NB4 (cell line): Measurements from ENCODE around the gene TFEB.

Experiments
- DNase-seq: peaks from one replicate; pipeline ENCODE4 v3.0.0; 2010; ENCODE audit warnings: low read depth
- H3K4me3 ChIP-seq: one replicate; pipeline ENCODE4 v1.5.1; 2011; ENCODE audit warnings: mild to moderate bottlenecking, low read depth, low read length, moderate library complexity
- CTCF ChIP-seq: IDR thresholded peaks from one replicate; pipeline ENCODE4 v1.5.1; 2012; ENCODE audit warnings: low read depth, low read length
- MAX ChIP-seq: IDR thresholded peaks from 2 replicates; pipeline ENCODE4 v1.6.1; 2011; ENCODE audit warnings: low read depth, low read length
- MYC ChIP-seq: IDR thresholded peaks from 2 replicates; pipeline ENCODE4 v1.6.1; 2011; ENCODE audit warnings: low read depth, low read length
- POLR2A ChIP-seq: IDR thresholded peaks from 2 replicates; pipeline ENCODE4 v1.6.1; 2011; ENCODE audit warnings: mild to moderate bottlenecking; ENCODE audit not compliant: insufficient read length; ENCODE audit errors: extremely low read depth

The TFEB gene

GRCh38 chr6:41657131-41658094 lies 78.0 kb downstream of the TFEB start:
- H3K4me3 ChIP-seq, result no peak overlapping the region
- no peak for DNase-seq
- TF ChIP-seq POLR2A (no peak), MAX (no peak), CTCF (no peak), MYC (no peak)

- TF ChIP-seq MAX, result no peak
- no peak overlapping the region for H3K4me3 ChIP-seq
- DNase-seq, result no peak
Observed at GRCh38 chr6:41656002-41656691, 79.3 kb downstream of the TFEB start.

- TF ChIP-seq MAX, result no peak
- TF ChIP-seq CTCF, result no peak
- no peak for TF ChIP-seq POLR2A
- TF ChIP-seq MYC, result no peak
- no peak for DNase-seq
- no peak overlapping the region for H3K4me3 ChIP-seq
Observed at GRCh38 chr6:41655646-41656001, 79.8 kb downstream of the TFEB start.

- TF ChIP-seq MAX, result no peak
- TF ChIP-seq CTCF, result no peak
- no peak for TF ChIP-seq MYC
- TF ChIP-seq POLR2A, result no peak
- DNase-seq, result no peak
Observed at GRCh38 chr6:41655176-41655575, 80.2 kb downstream of the TFEB start.

GRCh38 chr6:41654698-41655151 lies 80.7 kb downstream of the TFEB start:
- H3K4me3 ChIP-seq, result no peak overlapping the region
- no peak for TF ChIP-seq POLR2A
- DNase-seq, result no peak

More at GRCh38 chr6:41655176-41655575, 80.2 kb downstream of the TFEB start:
- H3K4me3 ChIP-seq, result no peak overlapping the region

GRCh38 chr6:41654151-41654697 lies 81.2 kb downstream of the TFEB start:
- no peak overlapping the region for H3K4me3 ChIP-seq
- DNase-seq, result no peak
- TF ChIP-seq MYC, result no peak
- TF ChIP-seq CTCF, result no peak
- TF ChIP-seq MAX, result no peak
- no peak for TF ChIP-seq POLR2A
